ENCODE results near the gene LACTB.

Gene LACTB

GRCh38 chr15:63121382-63122001, at the start of gene LACTB:
Gene LACTB (plus strand): TSS chr15:63121861. CDS start chr15:63121872, 11 bp downstream.
- DNase-seq (ENCODE audit: low read depth in 2 of 2) = peak; percentile 61 to 67

- DNase-seq (ENCODE audit: low read depth in 2 of 2) = no peak
These were observed 49.5 kb upstream of the LACTB start for GRCh38 chr15:63072023-63072650.

- no peak for DNase-seq (ENCODE audit: low read depth in 2 of 2)
These were observed 48.8 kb upstream of the LACTB start for GRCh38 chr15:63072809-63073277.

GRCh38 chr15:63073497-63074172, 48.0 kb upstream of the LACTB start:
- DNase-seq (ENCODE audit: low read depth in 2 of 2) = no peak

- no peak for DNase-seq (ENCODE audit: low read depth in 2 of 2)
These were observed 46.4 kb upstream of the LACTB start for GRCh38 chr15:63075015-63075983.

GRCh38 chr15:63075984-63076713, 45.5 kb upstream of the LACTB start:
- no peak for DNase-seq (ENCODE audit: low read depth in 2 of 2)

GRCh38 chr15:63076714-63077046, 45.0 kb upstream of the LACTB start:
- DNase-seq (ENCODE audit: low read depth in 2 of 2) = no peak

- no peak for DNase-seq (ENCODE audit: low read depth in 2 of 2)
These were observed 43.7 kb upstream of the LACTB start for GRCh38 chr15:63077952-63078351.

- DNase-seq (ENCODE audit: low read depth in 2 of 2) = no peak
These were observed 41.6 kb upstream of the LACTB start for GRCh38 chr15:63079947-63080626.

- no peak for DNase-seq (ENCODE audit: low read depth in 2 of 2)
These were observed 40.9 kb upstream of the LACTB start for GRCh38 chr15:63080634-63081250.

GRCh38 chr15:63082366-63082765, 39.3 kb upstream of the LACTB start:
- no peak for DNase-seq (ENCODE audit: low read depth in 2 of 2)

GRCh38 chr15:63083044-63083443, 38.6 kb upstream of the LACTB start:
- DNase-seq (ENCODE audit: low read depth in 2 of 2) = no peak

GRCh38 chr15:63083541-63083940, 38.1 kb upstream of the LACTB start:
- no peak for DNase-seq (ENCODE audit: low read depth in 2 of 2)

- DNase-seq (ENCODE audit: low read depth in 2 of 2) = no peak
These were observed 36.9 kb upstream of the LACTB start for GRCh38 chr15:63084806-63085205.

- DNase-seq (ENCODE audit: low read depth in 2 of 2) = no peak
These were observed 36.4 kb upstream of the LACTB start for GRCh38 chr15:63085289-63085688.

- DNase-seq (ENCODE audit: low read depth in 2 of 2) = no peak
These were observed 35.4 kb upstream of the LACTB start for GRCh38 chr15:63086271-63086670.

- DNase-seq (ENCODE audit: low read depth in 2 of 2) = no peak
These were observed 34.7 kb upstream of the LACTB start for GRCh38 chr15:63086947-63087346.

- DNase-seq (ENCODE audit: low read depth in 2 of 2) = no peak
These were observed 33.0 kb upstream of the LACTB start for GRCh38 chr15:63088533-63089245.

GRCh38 chr15:63089260-63090043, 32.2 kb upstream of the LACTB start:
- DNase-seq (ENCODE audit: low read depth in 2 of 2) = no peak

All from activated CD4-positive, alpha-beta T cell treated with anti-CD3 and anti-CD28 coated beads for 24 hours (primary cell).